HG03045 (cell line): Measurements from ENCODE around the gene MTA3.
"Not testable (repeated sequence)": the region's sequence is repeated elsewhere in the genome, so short reads cannot be mapped to it uniquely, and the experiment has no call there.

Experiments used
- ATAC-seq: cut with Tn5 transposase; IDR thresholded peaks from one replicate; pipeline ENCODE4 v1.9.1; 2021; ENCODE audit warnings: mild to moderate bottlenecking, moderate library complexity; ENCODE audit not compliant: unreplicated experiment

MTA3 gene

DNA sequence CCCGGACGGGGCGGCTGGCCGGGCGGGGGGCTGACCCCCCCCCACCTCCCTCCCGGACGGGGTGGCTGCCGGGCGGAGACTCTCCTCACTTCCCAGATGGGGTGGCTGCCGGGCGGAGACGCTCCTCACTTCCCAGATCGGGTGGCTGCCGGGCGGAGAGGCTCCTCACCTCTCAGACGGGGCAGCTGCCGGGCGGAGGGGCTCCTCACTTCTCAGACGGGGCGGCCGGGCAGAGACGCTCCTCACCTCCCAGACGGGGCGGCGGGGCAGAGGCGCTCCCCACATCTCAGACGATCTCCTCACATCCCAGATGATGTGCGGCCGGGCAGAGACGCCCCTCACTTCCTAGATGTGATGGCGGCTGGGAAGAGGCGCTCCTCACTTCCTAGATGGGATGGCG, 37.7 kb downstream of the MTA3 start:
- ATAC-seq, result not testable (repeated sequence)

DNA sequence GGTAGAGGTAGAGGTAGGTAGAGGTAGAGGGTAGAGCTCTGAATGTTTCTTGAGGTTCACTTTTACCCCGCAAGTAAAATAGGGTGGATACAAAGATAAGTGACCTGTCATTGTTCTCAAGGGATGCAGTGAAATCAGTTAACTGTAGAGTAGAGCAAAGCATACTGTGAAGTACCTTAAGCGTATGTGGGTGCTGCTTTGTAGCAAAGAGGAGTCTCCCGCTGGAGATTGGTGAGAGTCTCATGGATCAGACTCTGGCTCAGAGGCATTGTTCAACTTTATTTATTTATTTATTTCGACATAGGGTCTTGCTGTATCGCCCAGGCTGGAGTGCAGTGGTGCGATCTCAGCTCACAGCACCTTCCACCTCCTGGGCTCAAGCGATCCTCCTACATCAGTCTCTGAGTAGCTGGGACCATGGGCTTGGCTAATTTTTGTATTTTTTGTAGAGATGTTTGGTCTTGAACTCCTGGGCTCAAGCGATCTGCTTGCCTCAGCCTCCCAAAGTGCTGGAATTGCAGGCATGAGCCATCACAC, 38.7 kb downstream of the MTA3 start:
- no peak for ATAC-seq

DNA sequence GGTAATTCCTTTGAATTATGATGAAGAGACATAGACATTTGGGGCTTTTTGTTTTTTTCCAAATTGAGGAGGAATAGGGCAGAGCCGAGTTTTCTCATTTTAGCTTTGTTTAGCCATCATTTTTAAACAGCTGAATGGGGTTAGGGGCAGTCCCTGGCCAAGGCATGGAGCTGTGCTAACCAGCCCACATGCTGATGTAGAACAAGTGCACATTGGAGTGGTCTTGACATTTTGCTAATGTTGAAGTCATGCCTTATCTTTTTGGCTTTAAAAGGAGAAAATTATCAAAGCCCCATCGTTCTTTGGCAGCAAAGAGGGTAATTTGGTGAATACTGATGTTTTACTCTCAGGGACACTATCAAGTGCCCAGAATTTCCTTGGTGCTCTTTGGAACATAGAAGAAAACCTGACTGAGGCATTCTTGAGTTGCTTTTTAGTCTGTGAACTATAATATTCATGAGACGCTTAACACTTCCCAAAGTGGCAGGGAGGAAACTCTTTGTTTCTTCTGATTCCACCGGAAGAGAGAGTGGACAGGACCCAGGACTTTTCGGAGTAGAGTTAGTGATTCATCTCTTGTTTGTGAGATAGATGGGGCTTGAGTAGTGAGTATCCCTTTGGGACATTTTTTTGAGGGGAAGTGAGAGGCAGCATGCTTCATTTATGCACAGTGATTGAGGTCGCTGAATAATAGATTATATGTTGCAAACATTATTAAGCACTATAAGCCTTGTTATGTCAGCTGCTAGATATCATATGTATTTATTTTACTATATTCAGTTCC, 45.0 kb downstream of the MTA3 start:
- ATAC-seq, result no peak

DNA sequence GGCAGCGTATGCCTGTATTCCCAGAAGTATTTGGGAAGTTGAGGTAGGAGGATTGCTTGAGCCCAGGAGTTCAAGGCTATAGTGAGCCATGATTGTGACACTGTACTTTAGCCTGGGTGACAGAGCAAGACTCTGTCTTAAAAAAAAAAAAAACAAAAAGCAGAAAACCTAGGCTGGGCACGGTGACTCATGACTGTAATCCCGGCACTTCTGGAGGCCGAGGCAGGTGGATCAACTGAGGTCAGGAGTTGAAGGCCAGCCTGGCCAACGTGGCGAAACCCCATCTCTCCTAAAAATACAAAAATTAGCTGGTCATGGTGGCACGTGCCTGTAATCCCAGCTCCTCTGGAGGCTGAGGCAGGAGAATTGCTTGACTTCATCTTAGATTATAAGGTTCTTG, 46.4 kb downstream of the MTA3 start:
- no peak for ATAC-seq

DNA sequence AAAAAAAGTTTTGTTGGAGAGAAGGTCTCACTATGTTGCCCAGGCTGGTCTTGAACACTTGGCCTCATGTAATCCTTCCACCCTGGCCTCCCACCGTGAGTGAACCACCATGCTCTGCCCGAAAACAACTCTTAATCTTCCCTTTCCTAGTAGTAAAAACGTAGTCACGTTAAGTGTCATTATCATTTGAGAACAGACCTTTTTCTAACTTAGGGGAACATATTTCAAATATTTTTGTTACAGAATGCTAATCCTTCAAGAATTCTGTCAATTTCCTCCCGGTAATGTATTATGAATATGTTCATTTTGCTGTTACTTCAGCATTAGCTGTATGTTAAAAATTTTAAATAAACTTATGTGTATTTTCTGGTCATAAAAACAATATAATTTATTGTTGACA, 49.7 kb downstream of the MTA3 start:
- no peak for ATAC-seq

DNA sequence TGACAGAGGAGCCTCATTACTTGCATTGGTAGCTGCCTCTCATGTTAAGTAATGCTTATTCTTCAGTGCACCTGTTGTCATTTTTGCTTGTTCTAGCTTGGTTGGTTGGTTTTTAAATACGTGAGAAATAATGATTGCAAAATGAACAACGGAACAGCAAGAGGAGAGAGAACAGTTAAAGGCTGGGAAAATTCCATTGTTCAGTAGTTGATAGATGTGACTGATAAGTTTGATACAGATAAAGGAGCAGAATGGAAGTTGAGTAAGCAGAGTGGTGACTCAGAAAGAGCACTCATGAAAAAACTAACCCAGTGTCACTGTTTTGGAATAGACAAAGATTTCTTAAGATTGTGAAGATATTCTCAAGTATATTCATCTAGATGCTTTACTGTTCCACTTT, 50.5 kb downstream of the MTA3 start:
- no peak for ATAC-seq

DNA sequence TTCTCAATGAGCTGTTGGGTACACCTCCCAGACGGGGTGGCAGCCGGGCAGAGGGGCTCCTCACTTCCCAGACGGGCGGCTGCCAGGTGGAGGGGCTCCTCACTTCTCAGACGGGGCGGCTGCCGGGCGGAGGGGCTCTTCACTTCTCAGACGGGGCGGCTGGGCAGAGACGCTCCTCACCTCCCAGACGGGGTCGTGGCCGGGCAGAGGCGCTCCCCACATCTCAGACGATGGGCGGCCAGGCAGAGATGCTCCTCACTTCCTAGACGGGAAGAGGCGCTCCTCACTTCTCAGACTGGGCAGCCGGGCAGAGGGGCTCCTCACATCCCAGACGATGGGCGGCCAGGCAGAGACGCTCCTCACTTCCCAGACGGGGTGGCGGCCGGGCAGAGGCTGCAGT, 53.2 kb downstream of the MTA3 start:
- ATAC-seq, result not testable (repeated sequence)

DNA sequence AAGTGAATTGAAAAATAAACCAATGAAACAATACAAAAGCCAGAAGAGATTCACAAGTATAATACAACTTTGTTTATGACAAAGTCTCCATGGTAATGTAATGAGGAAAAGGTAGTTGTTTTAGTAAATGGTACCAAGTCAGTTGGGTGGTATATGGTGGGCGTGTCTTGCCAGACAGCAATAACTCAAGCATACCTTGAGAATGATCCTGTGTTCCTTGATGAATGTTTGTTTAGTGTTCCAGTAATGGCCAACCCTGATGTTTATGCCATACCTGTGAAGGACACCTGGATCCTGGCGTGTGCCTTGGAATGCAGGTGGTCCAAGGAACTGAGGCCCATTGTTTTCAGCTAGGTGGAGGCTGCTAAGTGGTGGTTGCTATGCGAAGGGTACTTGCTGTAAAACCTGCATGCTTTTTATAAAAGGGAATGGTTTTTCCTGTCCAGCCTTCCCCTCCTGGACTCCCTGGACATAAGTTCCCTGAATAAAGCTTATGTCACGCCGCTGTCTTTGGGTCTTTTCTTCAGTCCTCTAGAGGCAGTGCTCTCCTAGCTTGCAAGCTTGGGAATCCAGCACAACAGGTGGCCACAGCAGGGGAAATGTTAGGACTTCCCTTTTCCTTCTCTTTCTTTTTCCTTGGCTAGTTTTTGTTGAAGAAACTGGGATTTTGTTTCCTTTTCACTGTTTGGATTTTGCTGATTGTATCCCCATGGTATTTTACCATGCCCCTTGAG, 54.7 kb downstream of the MTA3 start:
- ATAC-seq, result no peak

DNA sequence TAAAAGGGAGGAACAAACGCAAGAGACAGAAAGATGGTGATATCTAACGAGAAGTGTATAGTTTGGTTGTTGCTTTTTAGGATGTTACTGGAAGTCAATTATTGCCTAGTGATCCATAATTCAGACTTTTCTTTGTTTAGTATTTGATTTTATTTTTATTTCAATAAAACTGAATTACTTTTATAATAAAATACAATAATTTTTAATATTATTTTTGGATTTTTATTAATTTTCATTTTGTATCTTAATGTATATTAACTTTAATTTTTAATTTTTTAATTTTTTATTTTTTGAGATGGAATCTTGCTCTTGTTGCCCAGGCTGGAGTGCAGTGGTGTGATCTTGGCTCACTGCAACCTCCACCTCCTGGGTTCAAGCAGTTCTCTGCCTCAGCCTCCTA, 55.6 kb downstream of the MTA3 start:
- no peak for ATAC-seq

DNA sequence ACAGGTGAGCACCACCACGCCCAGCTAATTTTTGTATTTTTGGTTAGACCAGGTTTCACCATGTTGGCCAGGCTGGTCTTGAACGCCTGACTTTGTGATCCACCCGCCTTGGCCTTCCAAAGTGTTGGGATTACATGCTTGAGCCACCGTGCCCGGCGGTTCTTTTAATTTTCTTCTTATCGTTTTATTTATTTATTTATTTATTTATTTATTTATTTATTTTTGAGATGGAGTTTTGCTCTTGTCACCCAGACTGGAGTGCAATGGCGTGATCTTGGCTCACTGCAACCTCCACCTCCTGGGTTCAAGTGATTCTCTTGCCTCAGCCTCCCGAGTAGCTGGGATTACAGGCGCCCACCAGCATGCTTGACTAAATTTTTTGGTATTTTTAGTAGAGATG, 59.6 kb downstream of the MTA3 start:
- ATAC-seq, result not testable (repeated sequence)

DNA sequence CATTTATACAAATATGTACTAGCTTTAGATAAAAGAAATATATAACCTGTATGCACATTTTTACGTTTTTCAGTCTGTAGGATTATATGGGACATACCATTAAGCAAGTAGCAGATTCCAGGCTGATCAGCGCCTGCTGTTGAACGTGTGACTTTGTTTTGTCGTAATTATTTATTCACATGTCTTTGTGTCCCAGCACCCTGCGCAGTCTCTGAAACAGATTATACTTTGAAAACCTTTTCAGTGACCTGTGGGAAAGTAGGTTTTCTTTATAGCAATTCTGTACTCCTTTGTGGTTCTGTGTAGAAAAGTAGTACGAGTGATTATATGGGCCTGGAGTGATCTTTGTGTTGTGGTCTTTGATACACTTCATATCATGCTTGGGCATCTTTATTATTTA, 68.5 kb downstream of the MTA3 start:
- no peak for ATAC-seq

DNA sequence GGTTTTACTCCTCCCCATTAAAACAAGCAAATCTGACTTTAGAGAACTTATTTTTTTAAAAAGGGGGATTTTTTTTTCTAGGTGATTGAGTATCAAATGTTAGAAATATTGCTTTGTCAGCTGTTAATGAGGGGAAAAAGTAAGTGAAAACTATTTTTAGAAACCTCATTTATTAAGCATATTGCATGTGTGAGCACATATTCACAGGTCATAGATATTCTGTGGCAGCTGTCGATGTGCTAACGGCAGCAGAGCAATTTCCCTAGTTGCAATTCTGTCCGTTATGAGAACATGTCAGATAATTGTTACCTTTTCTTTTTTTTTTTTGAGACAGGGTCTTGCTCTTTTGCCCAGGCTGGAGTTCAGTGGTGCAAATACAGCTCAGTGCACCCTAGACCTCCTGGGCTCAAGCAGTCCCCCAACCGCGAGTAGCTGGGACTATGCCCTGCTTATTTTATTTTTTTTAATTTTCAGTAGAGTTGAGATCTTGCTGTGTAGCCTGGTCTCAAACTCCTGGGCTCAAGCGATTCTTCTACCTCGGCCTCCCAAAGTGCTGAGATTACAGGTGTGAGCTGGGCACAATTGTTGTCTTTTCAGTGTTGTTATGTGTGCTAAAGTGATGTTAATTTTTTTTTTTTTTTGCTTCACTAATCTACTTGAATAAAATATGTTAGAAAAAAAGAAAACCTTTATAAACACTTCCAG, 69.8 kb downstream of the MTA3 start:
- no peak for ATAC-seq

DNA sequence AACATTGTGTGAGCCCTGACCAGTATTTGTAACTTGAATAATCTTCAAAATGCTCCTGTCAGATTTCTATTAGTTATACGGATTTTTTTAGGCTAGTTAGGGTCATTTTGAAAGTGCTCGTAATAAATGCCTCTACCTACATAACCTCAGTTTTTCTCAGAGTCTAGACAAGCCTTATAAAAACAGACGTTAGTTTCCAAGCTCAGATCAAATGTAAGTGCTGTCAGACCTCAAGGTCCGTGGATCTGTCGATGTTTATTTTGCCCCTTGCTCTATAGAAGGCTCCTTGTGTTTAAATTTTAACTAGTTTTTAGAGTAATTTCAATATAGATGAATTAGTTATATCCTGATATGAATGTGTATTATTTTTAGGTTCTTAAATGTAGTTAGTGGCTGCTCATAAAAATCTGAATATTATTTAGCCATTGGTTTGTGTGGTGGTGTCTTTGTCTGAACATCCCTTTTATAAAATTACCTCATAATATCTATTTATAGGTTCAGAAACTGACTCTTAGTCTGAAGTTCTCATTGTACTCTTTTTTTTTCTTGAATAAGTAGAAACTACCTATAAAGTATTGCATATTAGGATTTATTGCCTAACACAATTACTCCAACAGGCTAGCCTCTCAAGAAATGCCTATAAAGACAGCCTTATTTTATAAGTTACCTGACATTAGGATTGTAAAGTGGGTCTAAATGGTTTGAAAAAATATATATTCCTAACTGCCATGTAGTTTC, 71.1 kb downstream of the MTA3 start:
- no peak for ATAC-seq

DNA sequence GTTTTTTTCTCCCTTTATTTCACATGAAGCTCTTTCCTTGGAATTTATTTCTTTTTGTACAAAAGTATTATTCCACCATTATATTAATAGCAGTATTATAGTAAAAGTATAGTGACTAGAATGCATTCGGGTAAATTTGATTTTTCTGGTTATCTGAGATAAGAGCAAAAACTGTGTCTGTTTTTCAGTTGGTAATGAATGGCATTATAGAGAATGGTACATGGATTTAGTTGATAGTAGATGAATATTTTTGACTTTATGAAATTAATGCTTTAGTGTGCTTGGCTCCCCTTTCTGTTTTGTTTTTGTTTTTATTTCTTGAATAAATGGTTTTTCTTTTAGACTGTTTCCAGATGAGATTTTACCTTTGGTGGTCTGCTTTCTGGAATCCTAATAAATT, 71.8 kb downstream of the MTA3 start:
- ATAC-seq, result no peak

DNA sequence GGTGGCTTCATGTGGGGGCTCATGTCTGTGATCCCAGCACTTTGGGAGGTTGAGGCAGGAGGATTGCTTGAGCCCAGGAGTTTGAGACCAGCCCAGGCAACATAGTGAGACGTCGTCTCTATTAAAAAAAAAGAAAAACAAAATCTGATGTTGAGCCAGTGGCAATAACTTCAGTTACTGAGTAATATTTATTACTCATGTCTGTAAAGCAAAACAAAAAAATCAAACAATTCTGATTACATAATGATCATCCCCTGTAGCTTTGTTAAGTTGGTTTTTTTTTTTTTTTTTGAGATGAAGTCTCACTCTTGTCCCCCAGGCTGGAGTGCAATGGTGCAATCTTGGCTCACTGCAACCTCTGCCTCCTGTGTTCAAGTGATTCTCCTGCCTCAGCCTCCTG, 73.9 kb downstream of the MTA3 start:
- ATAC-seq, result not testable (repeated sequence)

DNA sequence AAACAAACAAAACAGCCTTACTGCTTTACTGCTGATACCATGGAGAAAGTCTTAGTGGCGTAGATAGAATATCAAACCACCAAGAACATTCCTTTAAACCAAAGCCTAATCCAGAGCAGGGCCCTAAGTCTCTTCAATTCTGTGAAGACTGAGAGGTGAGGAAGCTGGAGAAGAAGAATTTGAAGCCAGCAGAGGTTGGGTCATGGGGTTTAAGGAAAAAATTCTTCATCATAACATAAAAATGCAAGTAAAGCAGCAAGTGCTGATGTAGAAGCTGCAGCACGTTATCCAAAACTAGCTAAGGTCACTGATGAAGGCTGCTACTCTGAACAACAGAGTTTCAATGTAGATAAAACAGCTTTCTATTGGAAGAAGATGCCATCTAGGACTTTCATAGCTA, 77.1 kb downstream of the MTA3 start:
- no peak for ATAC-seq

DNA sequence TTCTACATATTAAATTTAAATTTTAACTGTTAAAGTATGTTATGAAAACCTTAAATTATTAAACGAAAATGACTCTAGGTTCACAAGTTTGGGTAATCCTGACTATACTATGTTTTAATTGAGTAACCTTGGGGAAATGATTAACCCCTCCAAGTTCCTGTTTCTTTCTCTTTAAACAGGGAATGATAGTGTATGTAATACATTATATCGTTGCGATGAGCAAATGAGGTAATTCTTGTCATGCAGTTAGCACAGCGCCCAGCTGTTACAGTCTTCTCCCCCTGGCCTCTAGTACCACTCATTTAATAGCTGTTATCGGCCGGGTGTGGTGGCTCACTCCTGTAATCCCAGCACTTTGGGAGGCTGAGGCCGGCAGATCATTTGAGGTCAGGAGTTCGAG, 80.4 kb downstream of the MTA3 start:
- ATAC-seq, result no peak

DNA sequence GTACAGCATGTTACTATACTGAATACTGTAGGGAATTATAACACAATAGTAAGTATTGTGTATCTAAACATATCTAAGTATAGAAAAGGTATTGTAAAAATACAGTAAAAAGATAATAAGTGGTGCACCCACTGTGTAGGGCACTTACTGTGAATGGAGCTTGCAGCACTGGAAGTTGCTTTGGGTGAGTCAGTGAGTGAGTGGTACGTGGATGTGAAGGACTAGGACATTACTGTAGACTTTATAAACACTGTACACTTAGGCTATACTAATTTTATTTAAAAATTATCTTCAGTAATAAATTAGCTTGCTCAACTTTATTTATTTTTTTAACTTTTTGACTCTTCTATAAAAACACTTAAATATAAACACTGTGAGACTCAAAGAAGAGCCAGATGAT, 82.6 kb downstream of the MTA3 start:
- ATAC-seq, result no peak

DNA sequence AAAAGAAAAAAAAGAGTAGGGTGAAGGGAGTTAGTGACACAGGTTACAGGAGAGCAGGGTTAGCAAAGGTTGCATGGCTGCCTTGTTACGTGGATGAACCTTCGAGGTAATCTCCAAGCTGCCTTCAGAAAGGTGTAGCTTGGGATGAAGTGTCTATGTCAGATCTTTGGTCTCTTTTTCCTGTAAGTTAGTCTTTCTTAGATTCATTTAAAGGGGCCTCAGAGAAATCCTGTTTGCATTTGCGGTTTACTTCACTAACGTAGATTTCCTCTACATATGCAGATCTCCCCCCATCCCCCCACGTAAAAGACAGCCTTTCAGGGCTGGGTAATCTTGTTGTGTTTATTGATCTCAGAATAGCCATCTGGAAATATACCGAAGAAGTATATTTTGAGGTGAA, 83.7 kb downstream of the MTA3 start:
- no peak for ATAC-seq

DNA sequence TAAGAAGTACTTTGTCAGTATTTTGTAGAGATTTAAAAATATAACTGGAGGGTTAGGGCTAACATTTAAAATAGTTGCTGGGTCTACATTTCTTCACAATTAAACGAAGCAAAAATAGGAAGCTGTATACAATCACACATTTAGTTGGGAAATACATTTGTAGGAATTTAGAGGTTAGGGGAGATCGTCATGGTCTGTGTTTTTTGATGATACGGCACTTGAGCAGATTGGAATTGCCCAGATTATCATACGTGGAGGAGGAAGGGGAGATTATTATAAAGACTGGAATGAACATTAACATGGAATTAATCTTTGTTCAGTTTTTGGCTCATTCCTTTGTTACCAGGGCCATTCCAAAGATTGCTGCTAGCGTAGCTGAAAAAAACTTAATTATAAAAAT, 84.6 kb downstream of the MTA3 start:
- no peak for ATAC-seq

DNA sequence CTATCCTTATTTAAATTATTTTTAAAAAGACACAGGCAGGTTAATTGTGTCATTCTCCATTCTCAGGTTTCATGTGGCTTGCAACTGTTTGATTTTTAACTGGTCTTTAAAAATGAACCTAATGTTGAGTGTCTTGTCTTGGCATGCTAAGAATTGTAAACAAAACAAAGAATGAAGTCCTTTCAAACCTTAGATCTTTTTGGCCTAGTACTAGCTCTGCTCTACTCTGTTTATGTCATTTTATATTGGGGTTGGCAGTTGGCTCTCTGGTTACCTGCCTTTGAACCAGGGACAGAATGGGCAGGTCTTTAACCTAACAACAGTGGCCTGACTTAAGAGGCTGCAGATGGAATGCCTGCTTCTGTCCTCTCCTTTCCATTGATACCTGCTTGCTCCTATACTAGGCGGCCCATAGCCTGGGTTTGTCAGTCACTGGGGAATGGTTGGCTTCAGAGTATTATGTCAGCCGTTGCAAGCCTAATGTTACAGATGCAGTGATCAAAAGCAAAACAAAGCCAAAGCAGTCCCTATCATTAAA, 85.5 kb downstream of the MTA3 start:
- ATAC-seq, result no peak
